ENCODE results near the gene OLFML2B.
"Not testable (repeated sequence)": the region's sequence is repeated elsewhere in the genome, so short reads cannot be mapped to it uniquely, and the experiment has no call there.

The OLFML2B gene

DNA sequence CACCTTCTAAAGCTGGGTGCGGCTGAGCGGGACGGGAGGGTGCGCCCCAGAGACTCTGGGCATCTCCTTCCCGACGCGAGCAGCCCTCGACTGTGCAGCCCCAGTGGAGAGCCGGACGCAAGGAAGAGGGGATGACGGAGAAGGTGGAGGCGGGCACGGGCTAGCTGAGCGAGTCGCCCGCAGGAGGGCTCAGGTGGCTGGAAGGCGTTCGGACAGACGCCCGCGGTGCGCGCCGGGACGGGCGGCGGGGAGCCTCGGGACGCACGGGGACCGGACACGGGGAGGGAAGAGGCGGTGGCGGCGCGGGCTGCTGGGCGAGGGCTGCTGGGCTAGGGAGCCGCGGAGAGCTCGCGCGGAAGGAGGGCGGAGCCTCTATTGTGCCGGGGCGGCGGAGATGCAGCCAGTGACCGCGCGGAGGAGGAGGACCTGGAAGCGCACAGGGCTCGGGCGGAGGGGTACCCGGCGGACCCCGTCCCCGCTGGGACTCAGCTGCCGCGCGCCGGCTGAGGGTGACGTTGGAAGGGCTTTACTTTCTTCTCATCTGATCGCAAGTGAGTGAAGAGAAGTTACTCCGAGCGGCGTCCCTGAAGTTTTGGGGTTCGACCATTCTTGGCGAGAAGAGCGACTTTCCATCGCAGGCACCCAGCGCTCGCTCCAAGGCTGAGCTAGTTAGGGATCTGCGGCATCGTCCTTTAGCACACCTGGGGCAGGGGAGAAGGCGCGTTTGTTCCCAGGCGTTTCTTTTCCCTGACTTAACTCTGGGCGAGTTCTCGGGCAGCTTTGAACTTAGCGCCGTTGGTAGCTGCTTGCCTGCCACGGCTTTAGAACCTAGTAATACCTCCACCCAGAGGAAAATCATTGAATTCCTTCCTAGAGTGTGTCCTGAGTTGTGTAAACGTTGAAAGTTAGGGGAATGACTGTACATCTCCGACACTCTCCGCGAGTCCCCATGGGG is at the start of gene OLFML2B:
Gene OLFML2B, minus strand, starts transcription at position 323 of the 955 bp plus-strand sequence. CDS start 439 bp downstream, outside the sequence.
- peak; percentile 56 for DNase-seq (ENCODE audit: low spot score)

DNA sequence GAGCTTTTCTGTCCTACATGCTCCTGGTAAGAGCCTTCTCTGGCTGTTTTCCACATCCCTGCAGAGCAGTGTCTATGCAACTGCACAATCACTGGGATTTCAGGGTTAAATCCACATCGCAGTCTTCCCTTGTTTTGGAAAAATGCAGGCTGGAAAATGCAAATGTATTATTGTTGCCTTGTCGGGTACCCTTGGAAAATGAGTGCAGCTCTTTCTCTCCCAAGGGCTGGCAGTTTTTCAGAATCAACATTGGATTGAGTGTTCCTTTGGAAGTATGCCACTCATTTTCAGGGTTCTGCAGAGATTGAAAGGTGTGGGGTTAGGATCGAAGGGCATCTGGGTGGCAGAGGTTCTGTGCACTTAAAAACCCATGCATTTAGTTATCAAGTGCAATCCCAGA is 49.1 kb upstream of the OLFML2B start:
- DNase-seq (ENCODE audit: low spot score): no peak

DNA sequence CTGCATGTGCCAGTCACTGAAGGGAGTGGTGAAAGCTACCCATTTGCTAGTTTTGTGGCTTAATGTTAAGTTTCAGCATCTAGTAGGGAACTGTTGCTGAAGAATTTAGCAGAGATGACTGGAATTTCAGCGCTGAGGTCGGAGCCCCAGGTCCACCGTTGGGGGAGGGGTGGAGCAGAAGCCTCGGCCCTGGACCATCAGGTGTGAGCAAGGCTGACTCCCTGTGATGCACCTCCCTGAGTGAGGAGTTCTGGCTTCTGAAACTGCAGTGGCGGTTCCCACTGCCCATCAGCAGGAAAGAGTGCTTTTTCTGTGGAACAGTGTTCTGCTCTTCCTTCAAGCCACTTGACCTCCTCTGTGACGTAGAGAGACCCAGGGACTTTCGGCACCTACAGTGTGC is 47.2 kb upstream of the OLFML2B start:
- no peak for DNase-seq (ENCODE audit: low spot score)

DNA sequence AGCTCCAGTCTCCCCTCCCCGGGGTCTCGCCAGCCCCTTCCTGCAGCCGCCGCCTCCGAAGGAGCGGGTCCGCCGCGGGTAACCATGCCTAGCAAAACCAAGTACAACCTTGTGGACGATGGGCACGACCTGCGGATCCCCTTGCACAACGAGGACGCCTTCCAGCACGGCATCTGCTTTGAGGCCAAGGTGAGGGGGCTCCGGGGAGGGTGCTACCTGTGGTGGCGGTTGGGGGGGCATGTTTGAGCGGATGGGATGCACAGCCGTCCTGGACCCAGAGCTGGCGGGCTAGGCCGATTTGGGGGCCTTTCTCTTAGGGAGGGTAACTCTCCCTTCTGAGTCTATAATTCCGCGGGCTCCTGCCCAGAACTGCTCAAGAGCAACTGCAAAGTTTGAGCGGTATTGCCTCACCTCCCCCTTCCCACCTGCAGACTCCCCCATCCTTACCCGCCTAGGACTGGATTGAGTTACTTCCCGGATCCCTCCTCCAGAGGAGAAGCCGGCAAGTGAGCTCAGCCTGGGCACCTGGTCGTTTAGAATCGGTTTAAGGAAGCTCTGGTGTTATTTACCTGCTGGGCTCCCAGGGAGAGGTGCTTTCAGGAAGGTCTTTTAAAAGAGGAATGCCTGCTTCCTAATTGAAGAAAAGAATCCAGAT is 46.6 kb upstream of the OLFML2B start:
- peak; percentile 36 for DNase-seq (ENCODE audit: low spot score)

DNA sequence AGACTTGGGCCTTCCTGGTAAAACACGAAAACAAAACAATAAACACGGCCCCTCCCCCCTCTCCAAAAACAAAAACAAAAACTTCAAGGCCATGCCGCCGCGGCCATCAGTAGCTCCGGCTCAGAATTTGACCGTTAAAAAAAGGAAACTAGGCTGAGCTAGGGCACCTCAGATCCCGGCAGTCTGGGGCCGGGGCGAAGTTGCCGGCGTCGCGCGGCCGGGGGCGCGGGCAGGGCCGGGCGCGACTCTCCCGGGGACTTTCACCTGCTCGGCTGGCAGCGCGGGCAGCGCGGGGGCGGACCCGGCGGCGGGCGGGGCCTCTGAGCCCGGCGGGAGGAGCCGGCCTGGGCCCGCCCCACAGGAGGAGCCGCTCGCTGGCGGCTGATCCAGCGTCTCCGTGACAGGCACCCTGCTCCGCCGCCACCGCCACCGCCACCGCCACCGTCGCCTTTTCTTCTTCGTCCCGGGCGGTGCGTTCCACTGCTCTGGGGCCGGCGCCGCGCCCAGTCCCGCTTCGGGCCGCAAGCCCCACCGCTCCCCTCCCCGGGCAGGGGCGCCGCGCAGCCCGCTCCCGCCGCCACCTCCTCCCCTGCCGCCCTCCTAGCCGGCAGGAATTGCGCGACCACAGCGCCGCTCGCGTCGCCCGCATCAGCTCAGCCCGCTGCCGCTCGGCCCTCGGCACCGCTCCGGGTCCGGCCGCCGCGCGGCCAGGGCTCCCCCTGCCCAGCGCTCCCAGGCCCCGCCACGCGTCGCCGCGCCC is 45.8 kb upstream of the OLFML2B start, which contains the start of gene NOS1AP:
Gene NOS1AP, plus strand, starts transcription at position 358 of the 760 bp plus-strand sequence. CDS start 487 bp downstream, outside the sequence.
- peak; percentile 73 for DNase-seq (ENCODE audit: low spot score)

DNA sequence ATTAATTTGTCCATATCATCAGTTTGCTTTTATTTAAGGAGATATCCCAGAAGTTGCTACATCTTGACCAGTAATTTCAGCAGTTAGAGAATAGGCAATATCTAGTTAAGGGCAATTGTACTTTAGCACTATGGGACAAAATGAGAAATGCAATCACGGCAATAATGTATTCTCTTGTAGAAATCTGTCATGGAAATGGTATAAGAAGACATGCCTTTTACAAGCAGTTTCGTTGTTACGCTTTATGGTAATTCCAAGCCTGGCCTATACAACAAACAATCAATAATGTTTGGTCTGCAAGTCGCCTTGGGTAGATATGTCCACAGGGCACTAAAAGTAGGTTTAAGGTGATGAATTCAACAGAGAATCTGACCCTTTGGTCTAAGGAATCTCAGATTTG is 44.6 kb upstream of the OLFML2B start:
- DNase-seq (ENCODE audit: low spot score): no peak

DNA sequence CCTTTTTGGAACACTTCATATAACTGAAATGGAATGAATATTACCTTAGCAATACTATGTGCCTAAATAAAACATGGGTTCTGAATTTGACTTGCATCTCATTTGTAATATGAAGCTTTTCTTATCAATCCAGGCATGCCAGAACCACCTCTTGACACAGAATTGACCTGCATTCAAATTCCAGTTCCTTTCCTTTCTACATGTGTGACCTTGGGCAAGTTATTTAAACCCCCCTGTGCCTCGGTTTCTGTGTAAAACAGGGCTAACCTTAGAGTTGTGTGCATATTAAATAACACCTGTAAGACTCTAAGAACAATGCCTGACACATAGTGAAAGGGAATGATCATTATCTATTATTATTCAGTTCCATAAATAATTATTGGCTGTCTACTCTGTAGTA is 43.8 kb upstream of the OLFML2B start:
- DNase-seq (ENCODE audit: low spot score): no peak

DNA sequence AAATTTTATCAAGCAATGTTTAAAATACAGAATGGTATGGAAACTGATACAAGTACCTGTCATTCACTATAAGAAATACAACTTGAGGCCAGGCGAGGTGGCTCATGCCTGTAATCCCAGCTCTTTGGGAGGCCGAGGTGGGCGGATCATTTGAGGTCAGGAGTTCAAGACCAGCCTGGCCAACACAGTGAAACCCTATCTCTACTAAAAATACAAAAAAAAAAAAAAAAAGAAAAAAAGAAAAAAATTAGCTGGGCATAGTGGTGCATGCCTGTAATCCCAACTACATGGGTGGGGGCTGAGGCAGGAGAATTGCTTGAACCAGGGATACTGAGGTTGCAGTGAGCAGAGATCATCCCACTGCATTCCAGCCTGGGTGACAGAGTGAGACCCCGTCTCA is 43.2 kb upstream of the OLFML2B start:
- DNase-seq (ENCODE audit: low spot score): not testable (repeated sequence)

DNA sequence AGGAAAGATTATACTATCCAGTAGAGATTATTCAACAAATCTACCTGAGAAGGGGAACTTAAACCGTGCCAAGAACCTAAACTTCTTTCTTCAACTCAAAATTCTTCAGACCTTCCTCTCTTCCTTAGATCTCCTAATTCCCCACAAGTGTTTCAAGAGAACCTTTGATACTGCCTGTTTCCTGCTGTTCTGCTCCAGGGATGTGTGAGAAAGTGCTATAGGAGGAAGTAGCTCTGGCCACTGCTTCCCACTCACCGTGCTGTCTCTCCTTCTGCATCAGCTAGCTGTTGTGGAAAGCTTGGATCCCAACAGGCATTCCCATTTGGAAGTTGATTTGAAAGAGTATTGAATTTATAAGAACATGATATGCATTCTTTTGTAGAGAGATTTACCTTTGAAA is 41.3 kb upstream of the OLFML2B start:
- DNase-seq (ENCODE audit: low spot score): no peak

DNA sequence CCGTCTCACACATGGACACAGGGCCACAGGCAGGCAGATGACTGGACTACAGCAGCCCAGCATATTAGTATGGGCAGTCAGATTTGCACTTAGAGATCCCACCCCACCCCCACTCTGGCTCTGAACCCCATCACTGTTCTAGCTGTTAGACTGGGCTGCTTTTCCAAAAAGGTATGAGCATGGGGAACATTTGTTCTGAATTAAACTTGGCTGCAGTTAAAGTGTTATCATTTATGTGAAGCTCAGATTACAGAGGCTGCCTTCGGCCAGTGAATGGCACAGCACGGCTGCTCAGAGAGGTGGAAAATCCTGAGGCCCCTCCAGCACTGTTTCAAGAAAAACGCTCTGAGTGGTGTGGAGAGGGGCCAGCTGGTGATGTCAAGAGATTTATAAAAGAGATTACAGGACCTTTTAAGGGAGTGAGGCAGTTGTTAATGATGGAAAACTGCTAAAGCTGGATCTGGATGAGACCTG is 38.9 kb upstream of the OLFML2B start:
- DNase-seq (ENCODE audit: low spot score): no peak

DNA sequence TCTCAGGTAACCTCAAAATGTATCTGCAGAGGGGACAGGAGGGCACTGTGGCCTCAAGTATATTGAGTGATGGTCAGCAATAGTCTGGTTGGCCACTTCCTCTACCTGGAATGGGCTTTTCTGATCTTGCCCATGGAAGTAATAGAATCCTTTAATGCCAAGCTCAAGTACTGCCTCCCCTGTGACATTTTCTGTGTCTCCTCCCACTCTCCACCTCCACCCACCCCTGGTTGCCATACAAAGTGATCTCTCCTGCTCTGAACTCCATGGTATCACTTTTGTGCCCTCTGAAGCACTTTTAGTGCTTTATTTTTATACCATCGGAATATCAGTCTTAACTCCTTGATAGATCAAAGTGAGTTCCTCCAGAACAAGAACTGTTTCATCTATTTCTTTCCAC is 36.6 kb upstream of the OLFML2B start:
- DNase-seq (ENCODE audit: low spot score): no peak

DNA sequence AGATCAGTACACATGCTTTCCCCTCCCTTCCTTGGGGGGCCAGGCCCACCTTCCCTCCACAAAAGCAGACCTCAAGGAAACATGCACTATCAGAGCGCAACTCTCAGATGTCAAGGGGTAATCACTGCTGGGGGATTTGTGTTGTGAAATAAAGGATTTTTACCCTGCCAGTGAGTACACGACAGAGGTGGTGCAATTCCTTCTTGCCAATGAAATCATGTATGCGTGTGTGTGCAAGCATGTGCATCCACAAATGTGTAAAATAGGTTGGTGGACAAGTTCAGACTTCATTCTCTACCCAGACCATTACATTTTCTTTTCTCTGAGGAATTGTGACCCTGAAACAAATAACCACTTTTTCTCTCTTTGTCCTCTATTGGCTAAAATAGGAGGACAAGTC is 36.1 kb upstream of the OLFML2B start:
- DNase-seq (ENCODE audit: low spot score): no peak

DNA sequence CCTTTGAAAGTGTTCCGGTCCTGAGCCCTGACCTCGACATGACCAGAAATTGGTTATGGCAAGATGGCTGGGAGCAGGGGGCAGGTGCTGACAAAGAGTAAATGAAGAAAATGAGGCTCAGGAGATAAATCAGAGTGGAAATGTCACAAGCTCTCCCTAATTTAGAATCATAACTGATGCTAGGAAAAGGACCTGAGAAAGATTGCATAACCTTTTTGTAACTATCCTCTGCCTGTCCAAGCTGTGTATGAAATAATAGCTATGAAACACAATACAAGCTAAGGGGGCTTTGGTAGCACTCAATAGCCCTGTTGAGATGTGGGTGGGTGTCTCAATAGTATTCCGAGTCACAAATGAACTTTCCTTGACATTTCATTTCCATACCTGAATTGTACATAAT is 32.9 kb upstream of the OLFML2B start:
- no peak for DNase-seq (ENCODE audit: low spot score)

DNA sequence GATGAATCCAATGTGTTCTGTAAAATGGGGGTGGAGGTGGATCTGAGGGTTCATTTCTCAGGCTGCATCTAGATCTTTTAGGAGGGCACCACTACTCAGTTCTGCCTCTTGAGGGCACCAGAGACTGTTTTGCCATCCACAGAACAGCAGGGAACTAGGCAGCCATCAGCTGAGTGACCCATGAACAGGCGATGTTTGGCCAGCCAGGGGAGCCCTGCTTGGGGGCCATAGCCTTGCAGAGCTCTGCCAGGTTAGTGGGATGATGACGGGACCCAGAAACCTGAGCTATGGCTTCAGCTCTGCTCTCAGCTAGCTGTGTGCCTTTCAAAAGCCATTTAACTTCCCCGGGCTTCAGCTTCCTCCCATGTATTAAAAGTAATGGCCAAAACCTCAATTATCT is 32.4 kb upstream of the OLFML2B start:
- DNase-seq (ENCODE audit: low spot score): peak; percentile 71

DNA sequence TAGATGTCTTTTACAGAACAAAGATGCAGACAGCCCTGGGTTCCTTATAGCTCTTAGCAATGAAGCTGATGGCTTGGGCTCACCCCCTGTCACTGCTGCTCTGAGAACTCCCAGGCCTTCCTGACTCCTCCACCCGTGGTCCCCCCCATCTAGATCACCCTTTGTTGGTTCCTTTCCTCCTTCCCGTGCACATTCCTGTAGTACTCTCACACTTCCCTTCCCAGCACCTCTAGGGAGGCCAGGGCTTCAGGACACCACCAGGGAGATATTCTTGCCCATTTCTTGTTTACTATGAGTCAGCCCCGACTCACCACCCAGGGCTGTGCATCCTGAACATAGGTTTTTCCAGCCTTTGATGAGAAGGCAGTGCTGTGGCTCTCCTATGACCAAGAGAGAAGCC is 31.4 kb upstream of the OLFML2B start:
- DNase-seq (ENCODE audit: low spot score): peak; percentile 46

DNA sequence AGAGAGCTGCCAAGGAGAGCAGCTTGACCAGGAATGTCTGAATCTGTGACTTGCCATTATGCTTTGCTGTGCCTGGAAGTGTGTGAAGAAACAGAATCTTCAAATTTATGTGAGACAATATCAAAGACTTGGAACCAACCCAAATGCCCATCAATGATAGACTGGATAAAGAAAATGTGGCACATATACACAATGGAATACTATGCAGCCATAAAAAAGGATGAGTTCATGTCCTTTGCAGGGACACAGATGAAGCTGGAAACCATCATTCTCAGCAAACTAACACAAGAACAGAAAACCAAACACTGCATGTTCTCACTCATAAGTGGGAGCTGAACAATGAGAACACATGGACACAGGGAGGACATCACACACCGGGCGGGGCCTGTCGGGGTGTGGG is 30.3 kb upstream of the OLFML2B start:
- not testable (repeated sequence) for DNase-seq (ENCODE audit: low spot score)

DNA sequence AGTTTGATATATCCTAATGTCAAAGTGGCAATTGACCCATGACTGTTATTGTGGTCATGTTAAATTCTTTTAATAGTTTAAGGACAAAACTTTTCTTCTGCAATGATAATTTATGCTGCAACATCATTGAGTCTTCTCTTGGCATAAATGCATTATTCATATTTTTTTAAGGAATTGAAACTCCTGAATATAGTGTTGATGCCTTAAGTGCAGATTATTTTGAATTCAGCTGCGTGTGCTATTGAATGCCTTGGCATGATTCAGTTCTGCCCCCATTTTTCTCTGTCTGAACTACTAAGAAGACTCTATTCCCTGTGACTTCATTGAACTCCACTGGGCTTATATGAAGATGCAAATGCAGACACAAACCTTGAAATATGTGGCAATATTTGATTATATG is 23.3 kb upstream of the OLFML2B start:
- DNase-seq (ENCODE audit: low spot score): no peak

DNA sequence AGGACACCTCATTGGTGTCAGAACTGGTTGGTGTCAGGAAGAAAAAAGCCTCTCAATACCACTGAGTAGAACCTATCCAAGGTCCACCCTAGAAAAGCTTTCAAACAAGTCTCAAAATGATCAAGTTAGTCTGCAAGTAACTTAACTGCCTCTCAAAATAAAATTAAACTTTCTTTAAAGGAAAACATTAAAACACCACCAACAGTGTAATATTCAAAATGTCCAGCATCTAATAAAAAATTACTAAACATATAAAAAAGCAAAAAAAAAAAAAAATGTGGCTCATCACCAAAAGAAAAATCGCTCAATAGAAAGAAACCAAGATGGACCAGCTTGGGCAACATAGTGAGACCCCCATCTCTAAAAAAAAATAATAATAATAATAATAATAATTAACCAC is 18.7 kb upstream of the OLFML2B start:
- DNase-seq (ENCODE audit: low spot score): no peak

DNA sequence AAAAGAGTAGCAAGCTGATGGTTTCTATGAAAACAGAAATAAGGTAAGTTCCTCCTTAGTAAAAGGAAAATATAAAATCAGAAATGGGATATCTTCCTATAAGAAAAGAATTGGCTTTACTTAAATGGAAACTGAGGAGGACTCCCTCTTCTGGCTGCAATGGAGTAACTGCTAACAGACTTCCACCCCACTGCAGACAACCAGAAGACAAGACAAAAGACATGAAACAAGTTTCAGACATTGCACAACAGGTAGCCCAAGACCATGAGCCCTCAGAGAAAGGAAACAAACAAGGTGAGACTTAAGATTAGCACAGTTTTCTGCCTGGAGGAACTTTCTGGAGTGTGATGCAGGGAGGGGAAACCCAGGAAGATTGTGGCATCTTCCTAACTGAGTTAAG is 17.0 kb upstream of the OLFML2B start:
- DNase-seq (ENCODE audit: low spot score): peak; percentile 12

DNA sequence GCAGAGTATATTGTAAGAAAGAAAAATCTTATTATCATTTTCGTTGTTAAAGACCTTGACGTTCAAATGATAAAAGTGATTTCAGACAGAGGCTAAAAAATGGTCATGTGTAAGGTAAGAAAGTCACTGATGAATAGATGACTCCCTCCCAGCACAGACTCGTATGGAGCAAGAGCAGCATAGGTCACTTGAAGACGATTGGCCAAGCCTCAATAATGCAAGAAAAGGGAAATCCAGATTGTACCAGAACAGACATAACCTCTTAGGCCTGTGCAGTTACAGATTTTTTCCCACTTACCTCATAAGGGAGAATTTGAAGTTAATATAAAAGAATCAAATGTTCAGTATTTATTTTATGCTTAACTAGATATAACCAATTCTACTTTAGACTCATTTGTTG is 16.3 kb upstream of the OLFML2B start:
- DNase-seq (ENCODE audit: low spot score): no peak

DNA sequence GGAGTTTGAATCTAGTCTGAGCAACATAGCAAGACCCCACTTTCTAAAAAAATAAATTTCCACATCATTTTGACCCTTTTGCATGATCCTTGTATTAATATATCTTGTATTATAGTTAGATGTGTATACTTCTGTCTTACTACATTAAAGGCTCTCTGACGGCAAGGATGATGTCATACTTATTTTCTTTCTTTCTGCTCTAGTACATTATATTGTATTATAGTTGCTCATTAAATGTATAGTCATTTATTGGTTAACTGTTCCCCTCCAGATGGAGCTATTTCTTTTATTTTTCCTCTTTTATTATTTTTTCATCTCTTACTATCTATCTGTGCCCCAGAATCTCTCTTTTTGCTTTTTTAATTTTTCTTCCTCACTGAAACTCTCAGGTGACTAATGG is 15.0 kb upstream of the OLFML2B start:
- no peak for DNase-seq (ENCODE audit: low spot score)

DNA sequence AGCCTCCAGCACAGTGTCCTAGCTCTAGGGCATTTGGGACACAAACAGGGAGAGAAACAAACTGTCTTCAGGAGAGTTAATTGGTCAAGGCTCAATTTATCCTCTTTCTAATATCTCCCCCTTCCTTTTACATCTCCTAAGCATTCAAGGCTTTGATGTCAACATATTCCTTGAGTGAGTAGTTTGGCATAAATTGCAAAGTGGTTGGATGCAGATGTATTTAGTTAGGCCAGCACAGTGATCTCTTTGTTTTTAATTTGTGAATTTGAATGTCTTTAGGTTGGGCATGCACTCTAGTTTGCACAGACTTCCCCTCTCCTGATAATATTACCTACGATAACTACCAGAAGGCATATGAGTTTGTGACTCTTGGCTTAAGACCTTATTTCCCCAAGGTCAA is 12.5 kb upstream of the OLFML2B start:
- DNase-seq (ENCODE audit: low spot score): no peak

All from SW480 (cell line).